Liver (tissue), 9 donors: ENCODE measurements around the gene TUBA4A. TPM values are rescaled to one million over a fixed set of nuclear protein-coding genes. Genes with fewer than 3 reads are reported as not detected.

ENCODE experiments used
- DNase-seq: peaks from one replicate; pipeline ENCODE4 v3.0.0-alpha.2; 2017; ENCODE audit warnings: low spot score
- H3K27ac ChIP-seq, 2 donors: one replicate each; pipeline ENCODE4 v1.7.0; 2013; ENCODE audit warnings: inconsistent platforms in 2 of 2, low read length in 2 of 2, control low read depth in 1 of 2, low read depth in 1 of 2, mild to moderate bottlenecking in 1 of 2
- H3K27me3 ChIP-seq, 4 donors: one replicate each; pipeline versions ENCODE4 v1.6.1 to v1.7.0; 2013; ENCODE audit warnings: low read length in 3 of 4, inconsistent platforms in 1 of 4, mild to moderate bottlenecking in 1 of 4, moderate library complexity in 1 of 4; ENCODE audit not compliant: control insufficient read depth in 4 of 4, insufficient read depth in 4 of 4
- H3K36me3 ChIP-seq, 4 donors: one replicate each; pipeline versions ENCODE4 v1.6.1 to v1.7.0; 2013; ENCODE audit warnings: low read length in 3 of 4, mild to moderate bottlenecking in 3 of 4, low read depth in 1 of 4, moderate library complexity in 1 of 4; ENCODE audit not compliant: control insufficient read depth in 4 of 4, insufficient read depth in 3 of 4
- H3K4me1 ChIP-seq, 4 donors: one replicate each; pipeline versions ENCODE4 v1.6.1 to v1.7.0; 2013; ENCODE audit warnings: low read length in 3 of 4, mild to moderate bottlenecking in 3 of 4, moderate library complexity in 1 of 4; ENCODE audit not compliant: control insufficient read depth in 4 of 4, insufficient read depth in 4 of 4
- H3K4me3 ChIP-seq, 3 donors: one replicate each; pipeline versions ENCODE4 v1.6.1 to v1.7.0; 2013; ENCODE audit warnings: low read length in 3 of 3, control low read depth in 1 of 3, low read depth in 1 of 3, mild to moderate bottlenecking in 1 of 3
- H3K9ac ChIP-seq, 2 donors: one replicate each; pipeline ENCODE4 v1.7.0; 2013; ENCODE audit warnings: low read length in 2 of 2, mild to moderate bottlenecking in 2 of 2, moderate library complexity in 2 of 2, control low read depth in 1 of 2, low read depth in 1 of 2
- H3K9me3 ChIP-seq, 4 donors: one replicate each; pipeline versions ENCODE4 v1.6.1 to v1.7.0; 2013; ENCODE audit warnings: low read length in 3 of 4; ENCODE audit not compliant: control insufficient read depth in 4 of 4
- EGR1 ChIP-seq, 2 donors: IDR thresholded peaks; 2 replicates each; pipeline ENCODE4 v1.6.1; 2016 to 2018; ENCODE audit warnings: antibody characterized with exemption in 2 of 2, low read depth in 2 of 2
- FOXA1 ChIP-seq: IDR thresholded peaks from 2 replicates; pipeline ENCODE4 v1.6.1; 2016; ENCODE audit warnings: antibody characterized with exemption
- FOXA2 ChIP-seq: IDR thresholded peaks from 2 replicates; pipeline ENCODE4 v1.6.1; 2016; ENCODE audit warnings: antibody characterized with exemption
- GABPA ChIP-seq, 2 donors: IDR thresholded peaks in 1 of 2; conservative IDR thresholded peaks in 1 of 2; 2 replicates each; pipeline ENCODE4 v1.6.1; 2016; ENCODE audit warnings: antibody characterized with exemption in 2 of 2, mild to moderate bottlenecking in 1 of 2, moderate library complexity in 1 of 2
- HNF4A ChIP-seq, 2 donors: conservative IDR thresholded peaks; 2 replicates each; pipeline ENCODE4 v1.6.1; 2016; ENCODE audit warnings: antibody characterized with exemption in 2 of 2, mild to moderate bottlenecking in 2 of 2
- HNF4G ChIP-seq: IDR thresholded peaks from 2 replicates; pipeline ENCODE4 v1.6.1; 2016; ENCODE audit warnings: antibody characterized with exemption
- JUND ChIP-seq, 2 donors: IDR thresholded peaks; 2 replicates each; pipeline ENCODE4 v1.6.1; 2016; ENCODE audit warnings: antibody characterized with exemption in 2 of 2
- NR2F2 ChIP-seq: IDR thresholded peaks from 2 replicates; pipeline ENCODE4 v1.6.1; 2016; ENCODE audit warnings: antibody characterized with exemption
- RAD21 ChIP-seq, 2 donors: IDR thresholded peaks; 2 replicates each; pipeline ENCODE4 v1.6.1; 2016; ENCODE audit warnings: antibody characterized with exemption in 2 of 2, mild to moderate bottlenecking in 2 of 2
- RXRA ChIP-seq, 2 donors: IDR thresholded peaks; 2 replicates each; pipeline ENCODE4 v1.6.1; 2017 to 2018; ENCODE audit warnings: antibody characterized with exemption in 2 of 2, mild to moderate bottlenecking in 1 of 2
- SP1 ChIP-seq: IDR thresholded peaks from 2 replicates; pipeline ENCODE4 v1.6.1; 2018; ENCODE audit warnings: antibody characterized with exemption, mild to moderate bottlenecking
- TAF1 ChIP-seq: conservative IDR thresholded peaks from 2 replicates; pipeline ENCODE4 v1.6.1; 2016; ENCODE audit warnings: antibody characterized with exemption, mild to moderate bottlenecking
- YY1 ChIP-seq: IDR thresholded peaks from 2 replicates; pipeline ENCODE4 v1.6.1; 2016; ENCODE audit warnings: antibody characterized with exemption, mild to moderate bottlenecking
- WGBS: extraction: QIAGEN DNeasy Blood & Tissue Kit; methylation state at CpG from one replicate; pipeline ENCODE4 v1.1.7; 2013; 5-methylcytosine and 5-hydroxymethylcytosine counted together
- polyA plus RNA-seq, 2 donors: library from polyadenylated mRNA; stranded (reverse) in 1 of 2; unstranded in 1 of 2; fragments of 200-250 nt in 1 of 2; fragments of >200 nt in 1 of 2; fragmentation: Nextera tagmentation in 1 of 2; extraction: Ambion mirVana in 1 of 2; gene quantifications; one replicate each; pipeline versions ENCODE4 v1.2.1 to v1.2.3, GENCODE V29; 2013 to 2015
- total RNA-seq, 2 donors: library from RNA; depleted of rRNA; stranded (reverse); fragments of >200 nt; gene quantifications; one replicate each; pipeline ENCODE4 v1.2.3, GENCODE V29; 2014
- TF ChIP-seq, protein P1 (sequence below): IDR thresholded peaks from 2 replicates; pipeline ENCODE4 v1.6.1; 2016; ENCODE audit warnings: antibody characterized with exemption
- TF ChIP-seq, protein P2 (sequence below): IDR thresholded peaks from 2 replicates; pipeline ENCODE4 v1.6.1; 2016; ENCODE audit warnings: antibody characterized with exemption, mild to moderate bottlenecking
- TF ChIP-seq, protein P3 (sequence below): fragments of 150-350 bp; IDR thresholded peaks from 2 replicates; pipeline ENCODE4 v1.5.1; 2017; ENCODE audit warnings: improper control_type of control experiment, low read depth, low read length; ENCODE audit not compliant: missing input control
- TF ChIP-seq, protein P4 (sequence below): IDR thresholded peaks from 2 replicates; pipeline ENCODE4 v1.6.1; 2016; ENCODE audit warnings: antibody characterized with exemption
- TF ChIP-seq, protein P5 (sequence below): IDR thresholded peaks from 2 replicates; pipeline ENCODE4 v1.6.1; 2016; ENCODE audit warnings: antibody characterized with exemption
- donor health status: healthy.
- donor health status: healthy.
- donor health status: healthy.
- donor health status: healthy.
- donor health status: healthy.

The TUBA4A gene
- total RNA-seq (10 to 100 TPM; 16.2 to 25.5 TPM), polyA plus RNA-seq (10 to 100 TPM; 37.6 to 63.1 TPM)

DNA sequence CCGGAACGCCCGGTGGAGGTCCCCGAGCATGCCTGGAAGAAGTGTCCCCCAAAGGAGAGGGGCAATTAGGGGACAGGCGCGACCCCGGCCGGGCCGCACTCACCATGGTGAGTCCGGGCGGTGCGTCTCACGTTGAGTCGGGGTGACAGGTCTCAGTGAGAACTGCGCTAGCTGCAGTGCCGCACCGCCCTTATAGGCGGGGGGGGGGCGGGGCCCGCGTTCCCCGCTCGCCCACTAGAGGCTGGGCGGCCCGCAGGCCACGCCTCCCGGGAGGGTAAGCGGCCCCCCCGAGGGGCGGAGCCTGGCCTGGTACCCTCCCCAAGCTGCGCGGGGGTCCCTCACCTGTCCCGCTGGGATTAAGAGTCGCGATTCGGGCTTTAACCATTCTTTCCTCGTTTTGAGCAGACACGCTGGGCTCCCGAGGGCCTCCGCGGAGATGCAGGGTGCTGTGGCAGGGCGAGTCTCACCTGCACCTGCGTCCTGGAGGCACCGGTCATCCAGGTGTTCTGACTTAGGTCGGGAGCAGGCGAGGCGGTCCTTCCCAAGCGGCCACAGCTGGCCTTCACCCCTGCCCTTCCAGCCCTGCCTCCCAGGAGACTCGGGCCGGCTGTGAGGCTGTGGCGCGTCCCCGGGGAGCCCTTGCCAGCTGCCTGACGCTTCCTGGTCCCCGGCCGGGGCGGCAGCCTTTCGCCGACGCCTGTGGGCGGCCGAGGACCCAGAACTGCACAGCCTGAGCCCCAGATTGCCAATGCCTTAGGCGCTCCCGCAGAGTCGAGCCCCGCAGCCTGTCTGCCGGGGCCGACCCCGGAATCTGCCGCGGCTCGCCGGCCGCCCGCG, at the start of gene TUBA4A:
TSS of gene TUBA4A (minus strand) at position 166 of the 837 bp plus-strand sequence. CDS start at position 106, 60 bp downstream.
- under 1% methylated on average over 76 of the region's 76 CpGs for WGBS

DNA sequence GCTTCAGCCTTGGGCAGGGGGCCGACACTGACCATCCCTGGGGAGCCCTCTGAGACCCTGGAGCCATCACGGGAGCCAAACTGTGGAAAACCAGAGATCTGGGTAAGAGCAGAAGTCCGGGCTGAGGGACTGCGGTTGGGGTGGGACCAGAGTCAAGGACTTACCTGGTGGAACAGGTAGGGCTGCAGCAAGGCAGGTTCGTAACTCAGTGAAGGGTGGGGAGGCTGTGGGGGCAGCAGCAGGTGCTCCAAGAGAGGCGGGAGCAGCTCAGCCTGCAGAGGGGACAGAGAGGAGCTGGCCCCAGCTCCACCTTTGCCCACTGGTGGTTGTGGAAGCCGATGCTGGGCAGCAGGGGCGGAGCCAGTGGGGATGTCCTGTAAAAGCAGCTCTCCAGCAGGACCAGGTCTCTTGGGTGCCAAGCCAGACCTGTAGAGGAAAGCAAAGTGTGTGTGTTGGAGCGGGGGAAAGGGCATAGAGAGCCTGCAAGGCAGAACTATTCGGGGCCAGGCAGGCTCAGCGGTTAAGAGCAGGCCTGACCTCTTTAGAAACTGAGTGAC, 48.8 kb upstream of the TUBA4A start:
- no peaks in the 10 kb centered on the region for H3K9me3 ChIP-seq
- no peaks in the 10 kb centered on the region for H3K36me3 ChIP-seq
- H3K4me3 ChIP-seq: no peak overlapping the region
- no peak overlapping the region for H3K27ac ChIP-seq
- WGBS: 61% methylated on average over 11 of the region's 11 CpGs
- no peak overlapping the region for H3K9ac ChIP-seq
- peaks cover 0 to 3% (median 1%) of the 10 kb centered on the region in 4 donors for H3K4me1 ChIP-seq
- peak; percentile 27 for DNase-seq
- H3K27me3 ChIP-seq: no peaks in the 10 kb centered on the region
- TF ChIP-seq, protein P1, sequence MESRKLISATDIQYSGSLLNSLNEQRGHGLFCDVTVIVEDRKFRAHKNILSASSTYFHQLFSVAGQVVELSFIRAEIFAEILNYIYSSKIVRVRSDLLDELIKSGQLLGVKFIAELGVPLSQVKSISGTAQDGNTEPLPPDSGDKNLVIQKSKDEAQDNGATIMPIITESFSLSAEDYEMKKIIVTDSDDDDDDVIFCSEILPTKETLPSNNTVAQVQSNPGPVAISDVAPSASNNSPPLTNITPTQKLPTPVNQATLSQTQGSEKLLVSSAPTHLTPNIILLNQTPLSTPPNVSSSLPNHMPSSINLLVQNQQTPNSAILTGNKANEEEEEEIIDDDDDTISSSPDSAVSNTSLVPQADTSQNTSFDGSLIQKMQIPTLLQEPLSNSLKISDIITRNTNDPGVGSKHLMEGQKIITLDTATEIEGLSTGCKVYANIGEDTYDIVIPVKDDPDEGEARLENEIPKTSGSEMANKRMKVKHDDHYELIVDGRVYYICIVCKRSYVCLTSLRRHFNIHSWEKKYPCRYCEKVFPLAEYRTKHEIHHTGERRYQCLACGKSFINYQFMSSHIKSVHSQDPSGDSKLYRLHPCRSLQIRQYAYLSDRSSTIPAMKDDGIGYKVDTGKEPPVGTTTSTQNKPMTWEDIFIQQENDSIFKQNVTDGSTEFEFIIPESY: no peak
- TF ChIP-seq, protein P2, sequence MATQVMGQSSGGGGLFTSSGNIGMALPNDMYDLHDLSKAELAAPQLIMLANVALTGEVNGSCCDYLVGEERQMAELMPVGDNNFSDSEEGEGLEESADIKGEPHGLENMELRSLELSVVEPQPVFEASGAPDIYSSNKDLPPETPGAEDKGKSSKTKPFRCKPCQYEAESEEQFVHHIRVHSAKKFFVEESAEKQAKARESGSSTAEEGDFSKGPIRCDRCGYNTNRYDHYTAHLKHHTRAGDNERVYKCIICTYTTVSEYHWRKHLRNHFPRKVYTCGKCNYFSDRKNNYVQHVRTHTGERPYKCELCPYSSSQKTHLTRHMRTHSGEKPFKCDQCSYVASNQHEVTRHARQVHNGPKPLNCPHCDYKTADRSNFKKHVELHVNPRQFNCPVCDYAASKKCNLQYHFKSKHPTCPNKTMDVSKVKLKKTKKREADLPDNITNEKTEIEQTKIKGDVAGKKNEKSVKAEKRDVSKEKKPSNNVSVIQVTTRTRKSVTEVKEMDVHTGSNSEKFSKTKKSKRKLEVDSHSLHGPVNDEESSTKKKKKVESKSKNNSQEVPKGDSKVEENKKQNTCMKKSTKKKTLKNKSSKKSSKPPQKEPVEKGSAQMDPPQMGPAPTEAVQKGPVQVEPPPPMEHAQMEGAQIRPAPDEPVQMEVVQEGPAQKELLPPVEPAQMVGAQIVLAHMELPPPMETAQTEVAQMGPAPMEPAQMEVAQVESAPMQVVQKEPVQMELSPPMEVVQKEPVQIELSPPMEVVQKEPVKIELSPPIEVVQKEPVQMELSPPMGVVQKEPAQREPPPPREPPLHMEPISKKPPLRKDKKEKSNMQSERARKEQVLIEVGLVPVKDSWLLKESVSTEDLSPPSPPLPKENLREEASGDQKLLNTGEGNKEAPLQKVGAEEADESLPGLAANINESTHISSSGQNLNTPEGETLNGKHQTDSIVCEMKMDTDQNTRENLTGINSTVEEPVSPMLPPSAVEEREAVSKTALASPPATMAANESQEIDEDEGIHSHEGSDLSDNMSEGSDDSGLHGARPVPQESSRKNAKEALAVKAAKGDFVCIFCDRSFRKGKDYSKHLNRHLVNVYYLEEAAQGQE: no peak
- TF ChIP-seq GABPA (IDR thresholded peaks at IDR 0.05 in 1 of 2, conservative IDR thresholded peaks at IDR 0.05 in 1 of 2): no peak
- TF ChIP-seq FOXA2: no peak
- TF ChIP-seq RXRA (IDR thresholded peaks at IDR 0.05): no peak
- no peak for TF ChIP-seq NR2F2

More for the DNA sequence above, at the start of gene TUBA4A:
- no peaks in the 10 kb centered on the region for H3K9me3 ChIP-seq
- H3K36me3 ChIP-seq: peaks cover 0 to 3% (median 0%) of the 10 kb centered on the region in 4 donors
- peak within 1 kb of the TSS; percentile 65 to 83 for H3K9ac ChIP-seq
- peak within 1 kb of the TSS; percentile 63 to 86 (median 64) for H3K4me3 ChIP-seq
- H3K4me1 ChIP-seq: peaks cover 13 to 41% (median 29%) of the 10 kb centered on the region in 4 donors
- no peak for TF ChIP-seq JUND (IDR thresholded peaks at IDR 0.05)
- TF ChIP-seq RAD21 (IDR thresholded peaks at IDR 0.05): peak; percentile 29 to 33
- TF ChIP-seq GABPA (IDR thresholded peaks at IDR 0.05 in 1 of 2, conservative IDR thresholded peaks at IDR 0.05 in 1 of 2): no peak
- TF ChIP-seq HNF4G: no peak
- no peak for TF ChIP-seq HNF4A (conservative IDR thresholded peaks at IDR 0.05)
- TF ChIP-seq YY1: peak; percentile 54
- TF ChIP-seq, protein P3, sequence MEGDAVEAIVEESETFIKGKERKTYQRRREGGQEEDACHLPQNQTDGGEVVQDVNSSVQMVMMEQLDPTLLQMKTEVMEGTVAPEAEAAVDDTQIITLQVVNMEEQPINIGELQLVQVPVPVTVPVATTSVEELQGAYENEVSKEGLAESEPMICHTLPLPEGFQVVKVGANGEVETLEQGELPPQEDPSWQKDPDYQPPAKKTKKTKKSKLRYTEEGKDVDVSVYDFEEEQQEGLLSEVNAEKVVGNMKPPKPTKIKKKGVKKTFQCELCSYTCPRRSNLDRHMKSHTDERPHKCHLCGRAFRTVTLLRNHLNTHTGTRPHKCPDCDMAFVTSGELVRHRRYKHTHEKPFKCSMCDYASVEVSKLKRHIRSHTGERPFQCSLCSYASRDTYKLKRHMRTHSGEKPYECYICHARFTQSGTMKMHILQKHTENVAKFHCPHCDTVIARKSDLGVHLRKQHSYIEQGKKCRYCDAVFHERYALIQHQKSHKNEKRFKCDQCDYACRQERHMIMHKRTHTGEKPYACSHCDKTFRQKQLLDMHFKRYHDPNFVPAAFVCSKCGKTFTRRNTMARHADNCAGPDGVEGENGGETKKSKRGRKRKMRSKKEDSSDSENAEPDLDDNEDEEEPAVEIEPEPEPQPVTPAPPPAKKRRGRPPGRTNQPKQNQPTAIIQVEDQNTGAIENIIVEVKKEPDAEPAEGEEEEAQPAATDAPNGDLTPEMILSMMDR: peak; percentile 8
- TF ChIP-seq, protein P4, sequence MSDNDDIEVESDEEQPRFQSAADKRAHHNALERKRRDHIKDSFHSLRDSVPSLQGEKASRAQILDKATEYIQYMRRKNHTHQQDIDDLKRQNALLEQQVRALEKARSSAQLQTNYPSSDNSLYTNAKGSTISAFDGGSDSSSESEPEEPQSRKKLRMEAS: no peak
- TF ChIP-seq, protein P2: peak; percentile 93
- TF ChIP-seq, protein P5, sequence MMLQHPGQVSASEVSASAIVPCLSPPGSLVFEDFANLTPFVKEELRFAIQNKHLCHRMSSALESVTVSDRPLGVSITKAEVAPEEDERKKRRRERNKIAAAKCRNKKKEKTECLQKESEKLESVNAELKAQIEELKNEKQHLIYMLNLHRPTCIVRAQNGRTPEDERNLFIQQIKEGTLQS: no peak
- TF ChIP-seq TAF1: peak; percentile 82
- peak; percentile 61 for TF ChIP-seq SP1
- no peak for TF ChIP-seq FOXA2
- TF ChIP-seq EGR1 (IDR thresholded peaks at IDR 0.05; ENCODE audit: low read depth in 2 of 2): no peak
- TF ChIP-seq RXRA (IDR thresholded peaks at IDR 0.05): no peak
- no peak for TF ChIP-seq FOXA1
- no peaks in the 10 kb centered on the region for H3K27me3 ChIP-seq
- H3K27ac ChIP-seq: peak within 1 kb of the TSS; percentile 65 to 79
- peak; percentile 88 for DNase-seq
